ENCODE measurements around the gene USP48. TPM values are rescaled to one million over a fixed set of nuclear protein-coding genes. Genes with fewer than 3 reads are reported as not detected.

Gene USP48
- total and polyA plus RNA-seq, 2 of the 8 experiments (the other 6 are each of a cell fraction or from before 2014, with no cell fraction given), result 12.8 to 83.5 TPM

DNA sequence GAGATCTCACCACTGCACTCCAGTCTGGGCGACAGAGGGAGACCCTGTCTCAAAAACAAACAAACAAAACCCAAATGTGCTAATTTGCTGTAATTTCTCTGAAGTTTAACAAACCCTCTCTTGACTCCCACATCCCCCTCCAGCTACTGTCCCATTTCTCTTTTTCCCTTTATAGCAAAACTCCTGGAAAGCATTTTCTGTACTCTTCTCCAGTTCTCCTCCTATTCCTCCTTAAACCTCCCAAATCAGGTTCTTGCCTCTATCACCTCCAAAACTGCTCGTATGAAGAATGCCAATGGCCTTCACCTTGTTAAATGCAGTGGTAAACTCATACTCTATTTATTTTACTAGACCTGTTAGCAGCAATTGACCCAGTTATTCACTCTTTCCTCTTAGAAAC lies 3.7 kb upstream of the USP48 start:
- Histone ChIP-seq H3K4ac (replicated peaks; ENCODE audit: insufficient read length, low read depth, low read length) (no peak overlapping the region), H3K9ac (replicated peaks in 1 of 4; ENCODE audit: extremely low read depth in 1 of 4, low read depth in 3 of 4, low read length in 3 of 4) (no peak overlapping the region), H2BK12ac (ENCODE audit: low read depth, low read length) (no peak overlapping the region), H3K79me2 (ENCODE audit: control insufficient read depth in 1 of 2, insufficient read depth in 2 of 2, low read length in 2 of 2) (peaks cover 5 to 9% of the 10 kb centered on the region in 2 experiments), H3K27ac (ENCODE audit: low read depth, low read length) (no peak overlapping the region), H3K4me1 (replicated peaks in 1 of 4; ENCODE audit: control insufficient read depth in 3 of 4, insufficient read depth in 4 of 4, low read length in 3 of 4) (peaks cover 0 to 4% (median 2%) of the 10 kb centered on the region in 4 experiments; a peak in 4 of 7 replicates), H3K4me2 (ENCODE audit: insufficient read depth in 1 of 2, low read depth in 2 of 2, low read length in 2 of 2) (no peak overlapping the region), H4K91ac (replicated peaks; ENCODE audit: insufficient read length, low read length) (no peak overlapping the region), H3K23me2 (ENCODE audit: low read depth, low read length) (peaks cover 6% of the 10 kb centered on the region), H3K9me3 (ENCODE audit: insufficient read depth in 2 of 2, low read depth in 1 of 2, low read length in 1 of 2) (no peaks in the 10 kb centered on the region), H2BK15ac (ENCODE audit: low read length) (no peak overlapping the region), H3K36me3 (ENCODE audit: control insufficient read depth in 2 of 4, insufficient read depth in 4 of 4, low read length in 3 of 4) (no peaks in the 10 kb centered on the region), H3K18ac (ENCODE audit: extremely low read depth, low read length) (no peak overlapping the region), H2BK120ac (replicated peaks; ENCODE audit: low read depth, low read length) (no peak overlapping the region), H3K27me3 (replicated peaks in 1 of 4; ENCODE audit: control insufficient read depth in 3 of 4, extremely low read depth in 1 of 4, insufficient read depth in 3 of 4, low read length in 3 of 4) (no peaks in the 10 kb centered on the region), H2BK5ac (ENCODE audit: low read depth, low read length) (no peak overlapping the region), H2AK5ac (ENCODE audit: low read depth, low read length) (no peak overlapping the region), H3K23ac (ENCODE audit: insufficient read length) (no peak overlapping the region), H4K20me1 (replicated peaks in 1 of 2; ENCODE audit: control insufficient read depth in 1 of 2, insufficient read depth in 2 of 2, low read length in 2 of 2) (no peaks in the 10 kb centered on the region), H3K14ac (ENCODE audit: insufficient read length) (no peak overlapping the region), H4K5ac (ENCODE audit: insufficient read length, low read depth, low read length) (no peak overlapping the region), H3K56ac (replicated peaks; ENCODE audit: insufficient read length, low read depth, low read length) (no peak overlapping the region), H2AFZ (ENCODE audit: low read length) (no peak overlapping the region), H4K8ac (ENCODE audit: extremely low read depth, insufficient read depth, low read length) (no peak overlapping the region), H3K79me1 (ENCODE audit: low read depth, low read length) (no peaks in the 10 kb centered on the region), H3K4me3 (ENCODE audit: extremely low read depth in 1 of 4, insufficient read depth in 2 of 4, low read depth in 3 of 4, low read length in 4 of 4) (no peak overlapping the region), H2BK20ac (ENCODE audit: low read length) (peak overlapping the region; percentile 34; the same call in 1 of the 2 replicates)
- ChIA-PET POLR2A (ENCODE audit: partially characterized antibody) (interaction anchor here (0.6 kb wide), 1 partner anchor 28 kb away, joined by 3 read pairs; no protein-coding TSS in a partner anchor), CTCF (ENCODE audit: partially characterized antibody) (interaction anchor here (0.7 kb wide), 1 partner anchor 13 kb away, joined by 6 read pairs; no protein-coding TSS in a partner anchor)
- FAIRE-seq (no peak), DNase-seq (ENCODE audit: low read depth in 1 of 2, low spot score in 2 of 2) (no peak)
- no peak for TF ChIP-seq ASH2L (IDR thresholded peaks at IDR 0.05; ENCODE audit: low read length)
- TF ChIP-seq FOSL1 (IDR thresholded peaks at IDR 0.05; ENCODE audit: insufficient read depth, low read depth, low read length), result no peak
- no peak for TF ChIP-seq RBBP5 (IDR thresholded peaks at IDR 0.05; ENCODE audit: borderline replicate concordance, low read depth, low read length)
- TF ChIP-seq SIX5 (IDR thresholded peaks at IDR 0.05; ENCODE audit: low read depth, low read length), result no peak
- TF ChIP-seq NANOG (IDR thresholded peaks at IDR 0.05; ENCODE audit: insufficient read depth, low read depth, low read length, poor library complexity, severe bottlenecking), result no peak
- TF ChIP-seq TCF12 (IDR thresholded peaks at IDR 0.05; ENCODE audit: low read depth, low read length), result no peak
- WGBS, 2 experiments (ENCODE audit: extremely low coverage in 1 of 2, insufficient coverage in 1 of 2, insufficient read length in 1 of 2, insufficient replicate concordance in 2 of 2, low coverage in 1 of 2, low lambda C conversion rate in 2 of 2, missing lambda C conversion rate in 1 of 2), result 82% methylated on average over 2 of the region's 2 CpGs; no CpG with 5 or more reads in 1 of the 2 experiments
